ENCODE results near the gene AHCTF1.
"Not testable (repeated sequence)": the region's sequence is repeated elsewhere in the genome, so short reads cannot be mapped to it uniquely, and the experiment has no call there.

AHCTF1 gene

GRCh38 chr1:246836209-246836966, 95.4 kb downstream of the AHCTF1 start:
- DNase-seq, result no peak

GRCh38 chr1:246831543-246831942, 100.2 kb downstream of the AHCTF1 start:
- DNase-seq, result no peak

GRCh38 chr1:246828818-246829217, 102.9 kb downstream of the AHCTF1 start:
- DNase-seq, result no peak

- no peak for DNase-seq
These were observed 104.4 kb downstream of the AHCTF1 start for GRCh38 chr1:246827396-246827795.

- no peak for DNase-seq
These were observed 106.1 kb downstream of the AHCTF1 start for GRCh38 chr1:246825557-246826175.

- DNase-seq, result no peak
These were observed 107.2 kb downstream of the AHCTF1 start for GRCh38 chr1:246824541-246824940.

- DNase-seq, result not testable (repeated sequence)
These were observed 109.6 kb downstream of the AHCTF1 start for GRCh38 chr1:246822154-246822553.

GRCh38 chr1:246820666-246821065, 111.1 kb downstream of the AHCTF1 start:
- no peak for DNase-seq

- DNase-seq, result not testable (repeated sequence)
These were observed 114.0 kb downstream of the AHCTF1 start for GRCh38 chr1:246817778-246818177.

GRCh38 chr1:246815693-246816270, 116.0 kb downstream of the AHCTF1 start:
- no peak for DNase-seq

GRCh38 chr1:246814890-246815289, 116.9 kb downstream of the AHCTF1 start:
- DNase-seq, result no peak

- not testable (repeated sequence) for DNase-seq
These were observed 118.4 kb downstream of the AHCTF1 start for GRCh38 chr1:246813325-246813724.

GRCh38 chr1:246811985-246812384, 119.8 kb downstream of the AHCTF1 start:
- no peak for DNase-seq

- DNase-seq, result no peak
These were observed 122.3 kb downstream of the AHCTF1 start for GRCh38 chr1:246809473-246809872.

- peak; percentile 62 for DNase-seq
These were observed 126.5 kb downstream of the AHCTF1 start for GRCh38 chr1:246805135-246805716.

- DNase-seq, result no peak
These were observed 127.9 kb downstream of the AHCTF1 start for GRCh38 chr1:246803883-246804282.

GRCh38 chr1:246803373-246803772, 128.4 kb downstream of the AHCTF1 start:
- no peak for DNase-seq

GRCh38 chr1:246801241-246802020, 130.3 kb downstream of the AHCTF1 start:
- DNase-seq, result no peak

- DNase-seq, result no peak
These were observed 131.0 kb downstream of the AHCTF1 start for GRCh38 chr1:246800756-246801155.

GRCh38 chr1:246800356-246800755, 131.4 kb downstream of the AHCTF1 start:
- no peak for DNase-seq

- no peak for DNase-seq
These were observed 132.9 kb downstream of the AHCTF1 start for GRCh38 chr1:246798606-246799496.

- DNase-seq, result no peak
These were observed 133.6 kb downstream of the AHCTF1 start for GRCh38 chr1:246798107-246798506.
